Duodenal mucosa (tissue), 2 donors: Measurements from ENCODE around the gene CFAP58.

Source experiments
- H3K27ac ChIP-seq: one replicate; pipeline ENCODE4 v1.7.0; 2013; ENCODE audit warnings: low read depth, low read length
- H3K27me3 ChIP-seq, 2 donors: one replicate each; pipeline ENCODE4 v1.7.0; 2013; ENCODE audit warnings: low read length in 2 of 2, control low read depth in 1 of 2; ENCODE audit not compliant: insufficient read depth in 2 of 2, control insufficient read depth in 1 of 2
- H3K36me3 ChIP-seq, 2 donors: one replicate each; pipeline ENCODE4 v1.7.0; 2013; ENCODE audit warnings: low read length in 2 of 2, control low read depth in 1 of 2; ENCODE audit not compliant: insufficient read depth in 2 of 2, control insufficient read depth in 1 of 2
- H3K4me1 ChIP-seq, 2 donors: one replicate each; pipeline ENCODE4 v1.7.0; 2013; ENCODE audit warnings: low read length in 2 of 2, control low read depth in 1 of 2; ENCODE audit not compliant: insufficient read depth in 2 of 2, control insufficient read depth in 1 of 2
- H3K4me3 ChIP-seq, 2 donors: one replicate each; pipeline ENCODE4 v1.7.0; 2013; ENCODE audit warnings: low read length in 2 of 2, low read depth in 1 of 2
- H3K9ac ChIP-seq, 2 donors: one replicate each; pipeline ENCODE4 v1.7.0; 2013; ENCODE audit warnings: low read length in 2 of 2, low read depth in 1 of 2
- H3K9me3 ChIP-seq, 2 donors: one replicate each; pipeline ENCODE4 v1.7.0; 2013; ENCODE audit warnings: low read length in 2 of 2, control low read depth in 1 of 2; ENCODE audit not compliant: control insufficient read depth in 1 of 2

CFAP58 gene

DNA sequence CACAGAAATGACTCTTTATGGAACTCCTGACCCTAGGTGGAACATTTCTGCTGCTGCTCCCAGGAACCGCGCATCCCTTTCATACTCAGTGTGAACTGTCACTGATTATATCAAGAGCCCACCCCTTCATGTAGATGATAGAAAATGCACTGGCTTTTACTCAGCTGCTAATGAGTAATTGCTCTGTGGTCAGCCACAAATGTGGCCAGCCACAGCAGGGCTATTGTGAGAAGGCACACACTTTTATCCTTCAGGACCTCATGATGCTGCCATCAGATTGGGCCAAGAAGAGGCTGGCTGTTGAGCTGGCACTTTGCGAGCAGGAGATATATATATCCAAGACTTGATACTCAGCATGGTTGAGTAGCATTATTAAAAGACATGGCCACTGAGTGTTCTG, 124.7 kb downstream of the CFAP58 start:
- Histone ChIP-seq H3K27ac (no peak overlapping the region), H3K4me3 (no peak overlapping the region), H3K9me3 (no peaks in the 10 kb centered on the region), H3K36me3 (no peaks in the 10 kb centered on the region), H3K4me1 (no peaks in the 10 kb centered on the region), H3K9ac (no peak overlapping the region), H3K27me3 (no peaks in the 10 kb centered on the region)

DNA sequence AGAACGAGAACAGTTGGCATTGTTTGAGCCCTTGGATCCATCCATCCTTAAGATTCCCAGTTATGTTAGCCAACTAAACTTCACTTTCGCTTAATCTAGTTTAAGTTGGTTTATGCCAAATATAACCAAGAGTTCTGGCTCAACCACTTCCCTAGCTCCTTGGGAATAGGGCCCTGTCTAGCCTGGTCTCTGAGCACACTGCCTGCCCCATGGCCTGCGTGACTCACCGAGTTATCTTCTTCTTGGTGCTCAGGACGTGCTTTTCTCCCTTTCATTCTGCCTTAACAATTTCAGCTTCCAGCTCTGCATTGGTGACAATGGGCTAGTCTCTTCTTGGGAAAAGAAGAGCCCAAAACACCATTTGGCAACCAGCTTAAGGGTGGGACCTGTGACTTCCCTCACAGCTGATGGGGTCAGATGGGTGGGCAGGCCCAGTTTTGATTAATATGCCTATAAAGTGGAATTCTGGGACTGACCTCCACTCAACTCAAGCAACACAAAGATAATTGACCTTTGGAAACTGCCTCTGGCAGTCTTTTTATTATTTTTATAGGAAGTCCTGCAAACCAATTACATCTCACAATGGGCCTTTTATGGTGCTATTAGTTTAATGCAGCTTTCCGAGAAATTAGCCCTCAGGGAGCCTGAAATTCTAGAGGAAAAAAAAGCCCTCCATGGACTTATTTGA, 126.4 kb downstream of the CFAP58 start:
- H3K27me3 ChIP-seq, result no peaks in the 10 kb centered on the region
- H3K9me3 ChIP-seq, result no peaks in the 10 kb centered on the region
- H3K36me3 ChIP-seq, result no peaks in the 10 kb centered on the region
- H3K4me1 ChIP-seq, result no peaks in the 10 kb centered on the region
- H3K9ac ChIP-seq, result no peak overlapping the region
- H3K27ac ChIP-seq, result no peak overlapping the region
- no peak overlapping the region for H3K4me3 ChIP-seq

DNA sequence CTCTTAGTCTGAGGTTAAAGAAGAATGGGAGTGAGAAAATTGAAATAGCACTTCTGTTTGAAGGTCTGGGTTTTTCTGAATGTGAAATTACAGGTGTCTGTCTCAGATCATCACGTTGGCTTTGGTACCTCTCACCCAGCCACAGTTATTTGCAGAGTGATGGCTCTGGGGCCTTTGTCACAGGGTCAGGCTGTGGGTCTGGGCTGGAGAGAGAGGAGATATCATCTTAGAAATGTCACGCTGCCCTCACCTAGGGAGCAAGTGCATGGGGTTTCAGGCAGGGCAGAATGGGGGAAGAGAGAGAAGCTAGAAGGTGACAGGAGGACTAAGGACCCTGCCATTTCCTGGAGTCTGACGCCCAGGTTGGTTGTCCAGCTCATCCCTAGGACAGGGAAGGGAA, 127.2 kb downstream of the CFAP58 start:
- Histone ChIP-seq H3K4me1 (no peaks in the 10 kb centered on the region), H3K27ac (no peak overlapping the region), H3K9ac (no peak overlapping the region), H3K4me3 (no peak overlapping the region), H3K36me3 (no peaks in the 10 kb centered on the region), H3K9me3 (no peaks in the 10 kb centered on the region), H3K27me3 (peaks cover 0 to 4% of the 10 kb centered on the region in 2 donors)

DNA sequence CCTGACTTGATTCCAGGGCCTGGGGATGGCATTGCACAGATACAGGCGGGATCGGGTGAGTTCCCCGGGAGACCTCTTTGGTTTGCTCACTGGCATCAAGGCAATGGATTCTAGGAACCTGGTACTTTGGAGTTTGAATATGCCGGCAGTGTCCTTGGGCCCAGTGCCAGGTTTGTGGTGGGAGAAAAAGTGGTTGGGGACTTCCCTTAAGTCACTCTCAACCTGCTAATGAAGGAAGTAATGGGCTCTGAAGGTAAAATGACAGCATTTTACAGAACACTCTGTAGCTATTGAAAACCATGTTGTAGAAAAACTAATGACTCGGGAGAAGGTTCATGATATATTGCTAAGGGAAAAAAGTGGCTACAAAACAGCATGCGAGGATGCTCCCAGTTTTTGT, 129.9 kb downstream of the CFAP58 start:
- Histone ChIP-seq H3K4me3 (no peak overlapping the region), H3K9me3 (no peaks in the 10 kb centered on the region), H3K9ac (no peak overlapping the region), H3K27ac (no peak overlapping the region), H3K27me3 (peaks cover 0 to 4% of the 10 kb centered on the region in 2 donors), H3K4me1 (no peaks in the 10 kb centered on the region), H3K36me3 (no peaks in the 10 kb centered on the region)

DNA sequence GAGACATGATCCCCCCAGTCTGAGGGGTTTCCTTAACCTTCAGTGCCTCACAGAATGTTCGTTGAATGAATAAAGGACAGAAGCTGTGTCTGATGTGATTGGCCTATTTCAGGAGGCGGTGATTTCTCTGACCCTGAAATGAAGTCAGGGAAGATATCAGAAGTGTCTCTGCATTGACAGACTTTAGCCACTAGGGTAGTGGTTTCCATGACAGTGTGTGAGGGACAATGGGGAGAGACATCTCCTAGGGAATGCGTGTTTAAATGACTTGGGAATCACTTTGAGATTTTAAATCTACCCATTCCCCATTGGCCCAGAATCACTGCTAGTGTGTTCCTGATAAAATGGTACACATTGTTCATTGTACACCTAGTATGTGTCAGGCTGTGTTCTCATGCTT, 132.0 kb downstream of the CFAP58 start:
- no peak overlapping the region for H3K9ac ChIP-seq
- H3K27me3 ChIP-seq, result peaks cover 0 to 4% of the 10 kb centered on the region in 2 donors
- no peaks in the 10 kb centered on the region for H3K36me3 ChIP-seq
- no peak overlapping the region for H3K27ac ChIP-seq
- no peaks in the 10 kb centered on the region for H3K9me3 ChIP-seq
- no peak overlapping the region for H3K4me3 ChIP-seq
- H3K4me1 ChIP-seq, result no peaks in the 10 kb centered on the region

DNA sequence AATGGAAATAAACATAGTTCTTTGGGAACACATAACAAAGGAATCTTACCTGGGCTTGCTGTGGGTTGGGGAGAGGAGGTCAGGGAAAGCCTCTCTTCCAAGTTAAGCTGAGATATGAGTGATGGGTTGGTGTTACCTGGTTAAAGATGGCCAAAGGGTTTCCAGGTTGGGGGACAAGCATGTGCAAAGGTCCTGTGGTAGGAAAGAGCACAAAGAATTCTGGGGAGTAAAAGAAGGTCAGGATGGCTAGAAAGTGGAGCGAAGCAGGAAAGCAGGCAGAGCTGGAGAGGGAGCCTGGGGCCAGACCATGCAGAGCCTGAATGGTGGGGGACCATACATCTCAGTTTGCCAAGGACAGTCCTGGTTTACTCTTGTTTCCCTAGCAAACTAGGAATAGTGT, 133.2 kb downstream of the CFAP58 start:
- no peaks in the 10 kb centered on the region for H3K9me3 ChIP-seq
- H3K27me3 ChIP-seq, result peaks cover 0 to 4% of the 10 kb centered on the region in 2 donors
- H3K4me1 ChIP-seq, result no peaks in the 10 kb centered on the region
- no peak overlapping the region for H3K4me3 ChIP-seq
- H3K9ac ChIP-seq, result no peak overlapping the region
- H3K36me3 ChIP-seq, result no peaks in the 10 kb centered on the region
- no peak overlapping the region for H3K27ac ChIP-seq

DNA sequence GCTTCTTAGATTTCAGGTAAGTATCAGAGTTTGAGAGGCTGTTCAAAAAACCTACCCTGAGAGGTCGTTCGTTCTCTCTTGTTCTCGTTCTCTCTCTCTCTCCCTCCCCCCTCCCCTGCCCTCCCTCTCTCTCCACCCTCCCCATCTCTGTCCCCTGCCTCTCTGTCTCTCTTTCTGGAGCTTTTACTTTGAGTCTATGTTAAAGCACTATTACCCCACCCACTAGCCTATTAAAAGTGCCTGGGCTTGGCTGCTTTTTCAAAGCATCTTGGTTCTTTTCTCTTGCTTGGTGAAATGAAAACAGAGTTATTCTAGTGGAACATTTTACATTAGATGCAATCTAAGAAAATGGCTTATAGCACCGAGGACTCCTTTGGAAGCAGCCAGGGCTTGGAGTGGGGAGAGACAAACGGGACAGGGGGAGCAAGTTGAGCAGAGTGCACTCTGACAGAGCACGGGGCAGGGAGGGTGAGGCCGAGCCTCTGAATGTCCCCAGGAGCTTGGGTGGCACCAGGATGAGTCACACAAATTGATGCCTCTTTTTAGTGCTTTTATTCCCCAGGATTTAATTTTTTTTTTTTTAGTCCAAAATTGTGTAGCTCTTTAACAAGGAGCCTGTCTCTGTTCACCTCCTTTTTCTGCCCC, 134.3 kb downstream of the CFAP58 start:
- no peak overlapping the region for H3K4me3 ChIP-seq
- no peaks in the 10 kb centered on the region for H3K36me3 ChIP-seq
- H3K27me3 ChIP-seq, result peaks cover 0 to 4% of the 10 kb centered on the region in 2 donors
- H3K27ac ChIP-seq, result no peak overlapping the region
- no peak overlapping the region for H3K9ac ChIP-seq
- no peaks in the 10 kb centered on the region for H3K4me1 ChIP-seq
- no peaks in the 10 kb centered on the region for H3K9me3 ChIP-seq

DNA sequence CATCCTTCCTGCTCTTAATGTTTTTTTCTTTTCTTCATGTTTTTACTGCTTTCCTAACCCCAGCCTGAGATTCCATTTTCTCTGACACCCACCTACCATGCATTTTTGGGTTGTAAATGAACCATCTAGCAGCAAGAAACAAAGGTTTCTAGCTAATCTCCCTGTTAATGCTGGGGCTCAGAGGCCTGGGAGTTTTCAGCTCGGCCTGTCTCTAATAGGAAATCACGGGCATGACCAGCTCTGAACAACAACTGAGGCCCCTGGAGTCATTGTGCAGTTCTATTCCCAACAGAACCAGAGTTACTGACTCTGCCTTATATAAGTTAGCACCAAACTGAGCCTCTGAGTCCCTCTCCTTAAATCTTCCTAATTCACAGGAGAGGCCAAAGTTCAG, 134.8 kb downstream of the CFAP58 start:
- H3K27ac ChIP-seq, result no peak overlapping the region
- peaks cover 0 to 4% of the 10 kb centered on the region in 2 donors for H3K27me3 ChIP-seq
- no peaks in the 10 kb centered on the region for H3K36me3 ChIP-seq
- H3K9ac ChIP-seq, result no peak overlapping the region
- no peak overlapping the region for H3K4me3 ChIP-seq
- no peaks in the 10 kb centered on the region for H3K9me3 ChIP-seq
- no peaks in the 10 kb centered on the region for H3K4me1 ChIP-seq

DNA sequence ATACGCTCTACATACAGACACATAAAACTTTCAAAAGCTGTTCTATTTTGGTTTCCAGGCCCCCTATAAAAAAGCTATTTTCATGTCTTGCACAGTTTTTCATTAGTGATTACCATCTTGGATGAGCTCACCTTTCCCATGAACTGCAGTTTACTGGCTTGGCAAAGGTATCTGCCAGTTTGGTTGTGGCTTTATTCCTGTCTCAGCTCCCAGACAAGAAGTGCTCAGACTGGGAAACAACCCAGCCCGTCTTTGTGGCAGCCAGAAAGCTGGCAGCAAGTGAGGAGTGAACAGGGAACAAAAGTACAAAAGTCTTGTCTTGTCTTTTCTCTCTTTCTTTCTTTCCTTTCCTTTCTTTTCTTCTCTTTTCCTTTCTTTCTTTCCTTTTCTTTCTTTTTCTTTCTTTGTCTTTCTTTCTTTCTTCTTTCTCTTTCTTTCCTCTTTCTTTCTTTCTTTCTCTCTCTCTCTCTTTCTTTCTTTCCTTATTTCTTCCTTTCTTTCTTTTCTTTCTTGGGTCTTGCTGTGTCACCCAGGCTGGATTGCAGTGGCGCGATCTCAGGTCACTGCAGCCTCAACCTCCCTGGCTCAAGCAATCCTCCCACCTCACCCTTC, 138.8 kb downstream of the CFAP58 start:
- H3K27ac ChIP-seq, result no peak overlapping the region
- no peaks in the 10 kb centered on the region for H3K4me1 ChIP-seq
- H3K4me3 ChIP-seq, result no peak overlapping the region

DNA sequence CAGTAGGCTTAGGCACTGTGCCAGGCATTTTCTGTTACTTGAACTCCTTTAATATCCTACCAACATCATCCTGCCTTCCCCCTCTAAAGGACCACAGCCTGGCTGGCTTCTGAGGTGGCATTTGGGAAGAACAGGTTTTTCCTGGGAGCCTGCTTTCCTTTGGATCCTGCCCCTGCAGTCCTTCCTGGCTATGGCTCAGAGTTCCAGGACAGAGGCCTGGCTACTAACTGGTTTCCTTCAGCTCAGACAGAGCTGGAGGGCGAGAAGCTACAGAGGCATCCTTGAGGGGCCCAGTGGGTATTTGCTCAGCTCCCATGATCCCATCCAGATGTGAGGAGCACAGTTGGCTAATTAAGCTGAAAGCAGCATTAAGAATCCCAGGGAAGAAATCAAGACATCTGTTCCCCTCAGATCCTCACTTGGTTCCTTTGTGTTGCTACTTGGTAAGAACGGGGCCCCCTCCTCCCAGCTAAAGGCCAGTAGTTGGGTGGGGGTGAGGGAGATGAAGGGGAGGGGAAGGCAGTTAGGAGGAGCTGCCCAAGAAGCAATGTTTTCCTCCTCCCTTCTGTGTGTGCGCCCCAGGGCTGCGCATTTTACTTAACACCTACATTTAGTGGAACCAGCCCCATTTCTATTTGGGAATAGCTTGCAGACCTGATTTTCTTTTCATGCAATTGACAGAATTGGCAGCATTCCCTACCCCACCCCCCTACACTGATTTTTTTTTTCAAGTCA, 144.9 kb downstream of the CFAP58 start:
- no peaks in the 10 kb centered on the region for H3K9me3 ChIP-seq
- no peaks in the 10 kb centered on the region for H3K36me3 ChIP-seq
- H3K4me1 ChIP-seq, result no peaks in the 10 kb centered on the region
- H3K4me3 ChIP-seq, result no peak overlapping the region
- H3K27me3 ChIP-seq, result no peaks in the 10 kb centered on the region
- H3K27ac ChIP-seq, result no peak overlapping the region
- no peak overlapping the region for H3K9ac ChIP-seq

More for the DNA sequence above, 138.8 kb downstream of the CFAP58 start:
- no peaks in the 10 kb centered on the region for H3K36me3 ChIP-seq
- no peaks in the 10 kb centered on the region for H3K27me3 ChIP-seq
- no peak overlapping the region for H3K9ac ChIP-seq
- no peaks in the 10 kb centered on the region for H3K9me3 ChIP-seq
